ENCODE data around the gene CIRBP.

The CIRBP gene

DNA sequence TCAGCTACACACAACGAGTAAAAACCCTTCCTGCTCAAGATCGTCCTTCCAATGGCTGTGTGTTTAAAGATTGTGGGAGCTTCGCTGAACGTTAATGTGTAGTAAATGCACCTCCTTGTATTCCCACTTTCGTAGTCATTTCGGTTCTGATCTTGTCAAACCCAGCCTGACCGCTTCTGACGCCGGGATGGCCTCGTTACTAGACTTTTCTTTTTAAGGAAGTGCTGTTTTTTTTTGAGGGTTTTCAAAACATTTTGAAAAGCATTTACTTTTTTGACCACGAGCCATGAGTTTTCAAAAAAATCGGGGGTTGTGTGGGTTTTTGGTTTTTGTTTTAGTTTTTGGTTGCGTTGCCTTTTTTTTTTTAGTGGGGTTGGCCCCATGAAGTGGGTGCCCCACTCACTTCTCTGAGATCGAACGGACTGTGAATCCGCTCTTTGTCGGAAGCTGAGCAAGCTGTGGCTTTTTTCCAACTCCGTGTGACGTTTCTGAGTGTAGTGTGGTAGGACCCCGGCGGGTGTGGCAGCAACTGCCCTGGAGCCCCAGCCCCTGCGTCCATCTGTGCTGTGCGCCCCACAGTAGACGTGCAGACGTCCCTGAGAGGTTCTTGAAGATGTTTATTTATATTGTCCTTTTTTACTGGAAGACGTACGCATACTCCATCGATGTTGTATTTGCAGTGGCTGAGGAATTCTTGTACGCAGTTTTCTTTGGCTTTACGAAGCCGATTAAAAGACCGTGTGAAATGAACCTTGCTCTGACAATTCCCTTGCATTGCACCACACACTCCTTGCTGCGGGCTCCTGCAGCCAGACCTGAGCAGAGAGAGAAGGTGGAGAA lies 3.5 kb downstream of the CIRBP start:
- H2BK15ac ChIP-seq (replicated peaks; ENCODE audit: low read depth), result no peak overlapping the region
- no peaks in the 10 kb centered on the region for H3K4me1 ChIP-seq (ENCODE audit: control insufficient read depth, low read depth, low read length)
- H2BK5ac ChIP-seq (ENCODE audit: low read length), result no peak overlapping the region
- peaks cover 18% of the 10 kb centered on the region for H3K79me1 ChIP-seq (ENCODE audit: low read length)
- H3K9ac ChIP-seq (ENCODE audit: low read length), result peak overlapping the region; percentile 49
- no peak for DNase-seq
- H2BK120ac ChIP-seq (ENCODE audit: low read depth, low read length), result no peak overlapping the region
- H3K4me3 ChIP-seq (ENCODE audit: low read length), result no peak overlapping the region
- H3K4ac ChIP-seq (ENCODE audit: low read depth, low read length), result no peak overlapping the region
- no peak overlapping the region for H3K27ac ChIP-seq (ENCODE audit: low read depth, low read length)
- H3K79me2 ChIP-seq (ENCODE audit: control insufficient read depth, insufficient read depth, low read length), result peaks cover 43% of the 10 kb centered on the region
- no peak overlapping the region for H4K5ac ChIP-seq (ENCODE audit: low read length)
- no peak overlapping the region for H3K18ac ChIP-seq (ENCODE audit: low read length)
- no peak overlapping the region for H3K56ac ChIP-seq (ENCODE audit: low read length)
- no peak overlapping the region for H3K4me2 ChIP-seq (ENCODE audit: low read length)
- H4K8ac ChIP-seq (ENCODE audit: low read depth, low read length), result no peak overlapping the region
- no peak overlapping the region for H3K23ac ChIP-seq (ENCODE audit: low read length)
- H3K36me3 ChIP-seq (ENCODE audit: control insufficient read depth, insufficient read depth, low read length), result peaks cover 10% of the 10 kb centered on the region
- H2AK5ac ChIP-seq (ENCODE audit: low read length), result no peak overlapping the region
- no CpG with 5 or more reads among the region's 33 CpGs for WGBS (ENCODE audit: extremely low coverage, insufficient coverage, low lambda C conversion rate)
- no peaks in the 10 kb centered on the region for H3K27me3 ChIP-seq (ENCODE audit: insufficient read depth, low read length, poor library complexity)

GRCh38 chr19:1273263-1274041 lies 4.3 kb downstream of the CIRBP start:
- Histone ChIP-seq H3K27ac (ENCODE audit: low read depth, low read length) (no peak overlapping the region), H3K4me3 (ENCODE audit: low read length) (no peak overlapping the region), H3K9ac (ENCODE audit: low read length) (peak overlapping the region; percentile 17), H2BK120ac (ENCODE audit: low read depth, low read length) (no peak overlapping the region), H2BK5ac (ENCODE audit: low read length) (no peak overlapping the region), H3K23ac (ENCODE audit: low read length) (no peak overlapping the region), H3K79me1 (ENCODE audit: low read length) (peaks cover 18% of the 10 kb centered on the region), H3K18ac (ENCODE audit: low read length) (no peak overlapping the region), H3K56ac (ENCODE audit: low read length) (no peak overlapping the region), H2AK5ac (ENCODE audit: low read length) (no peak overlapping the region), H2BK15ac (replicated peaks; ENCODE audit: low read depth) (no peak overlapping the region), H4K8ac (ENCODE audit: low read depth, low read length) (no peak overlapping the region), H3K36me3 (ENCODE audit: control insufficient read depth, insufficient read depth, low read length) (peaks cover 10% of the 10 kb centered on the region), H3K79me2 (ENCODE audit: control insufficient read depth, insufficient read depth, low read length) (peaks cover 43% of the 10 kb centered on the region), H3K4me1 (ENCODE audit: control insufficient read depth, low read depth, low read length) (no peaks in the 10 kb centered on the region), H3K27me3 (ENCODE audit: insufficient read depth, low read length, poor library complexity) (no peaks in the 10 kb centered on the region), H4K5ac (ENCODE audit: low read length) (no peak overlapping the region), H3K4me2 (ENCODE audit: low read length) (no peak overlapping the region), H3K4ac (ENCODE audit: low read depth, low read length) (no peak overlapping the region)
- no peak for DNase-seq
- WGBS (ENCODE audit: extremely low coverage, insufficient coverage, low lambda C conversion rate), result no CpG with 5 or more reads among the region's 25 CpGs

DNA sequence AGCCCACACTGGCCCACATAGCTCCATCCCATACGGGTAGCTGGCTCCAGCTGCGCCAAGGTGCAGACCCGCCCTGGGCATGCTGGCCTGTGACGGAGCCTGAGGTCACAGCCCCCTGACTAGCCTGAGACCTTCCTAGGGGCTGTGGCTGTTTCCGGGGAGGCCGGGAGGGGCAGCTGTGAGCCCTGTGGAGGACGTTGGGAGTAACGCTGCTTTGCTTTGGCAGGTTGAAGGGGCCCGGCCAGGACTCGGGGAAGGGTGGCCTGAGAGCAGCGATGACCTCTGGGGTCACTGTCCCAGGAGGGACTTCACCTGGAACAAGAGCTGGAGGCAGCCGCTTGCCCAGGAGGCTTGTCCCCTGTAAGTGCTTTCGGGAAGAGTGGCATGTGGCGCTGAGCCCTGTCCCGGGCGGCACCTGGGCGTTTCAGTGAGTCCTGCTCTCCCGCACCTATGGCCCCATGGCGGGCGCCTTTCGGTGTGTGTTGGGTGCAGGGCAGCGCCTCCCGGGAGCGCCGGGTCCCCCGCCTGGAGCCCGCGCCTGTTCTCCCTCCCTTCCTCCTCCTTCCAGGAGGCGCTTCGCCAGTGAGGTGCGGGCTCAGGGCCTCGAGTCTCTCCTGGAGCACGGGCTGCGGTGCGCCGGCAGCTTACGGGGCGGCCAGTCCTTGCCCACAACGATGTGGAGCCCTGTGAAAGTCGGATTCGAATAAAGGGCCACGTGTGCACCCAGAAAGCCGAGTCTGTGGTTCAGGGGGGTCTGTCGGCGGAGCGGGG lies 5.1 kb downstream of the CIRBP start:
- Histone ChIP-seq H3K4me2 (ENCODE audit: low read length) (peak overlapping the region; percentile 55), H2AK5ac (ENCODE audit: low read length) (no peak overlapping the region), H4K5ac (ENCODE audit: low read length) (no peak overlapping the region), H3K36me3 (ENCODE audit: control insufficient read depth, insufficient read depth, low read length) (peaks cover 14% of the 10 kb centered on the region), H3K23ac (ENCODE audit: low read length) (no peak overlapping the region), H4K8ac (ENCODE audit: low read depth, low read length) (no peak overlapping the region), H3K4me1 (ENCODE audit: control insufficient read depth, low read depth, low read length) (no peaks in the 10 kb centered on the region), H2BK120ac (ENCODE audit: low read depth, low read length) (no peak overlapping the region), H2BK15ac (replicated peaks; ENCODE audit: low read depth) (no peak overlapping the region), H3K18ac (ENCODE audit: low read length) (no peak overlapping the region), H3K4ac (ENCODE audit: low read depth, low read length) (no peak overlapping the region), H3K79me1 (ENCODE audit: low read length) (peaks cover 18% of the 10 kb centered on the region), H3K9ac (ENCODE audit: low read length) (peak overlapping the region; percentile 73), H3K4me3 (ENCODE audit: low read length) (no peak overlapping the region), H2BK5ac (ENCODE audit: low read length) (no peak overlapping the region), H3K79me2 (ENCODE audit: control insufficient read depth, insufficient read depth, low read length) (peaks cover 43% of the 10 kb centered on the region), H3K56ac (ENCODE audit: low read length) (peak overlapping the region; percentile 93), H3K27me3 (ENCODE audit: insufficient read depth, low read length, poor library complexity) (no peaks in the 10 kb centered on the region), H3K27ac (ENCODE audit: low read depth, low read length) (peak overlapping the region; percentile 80)
- no CpG with 5 or more reads among the region's 46 CpGs for WGBS (ENCODE audit: extremely low coverage, insufficient coverage, low lambda C conversion rate)
- DNase-seq, result no peak

- no peak overlapping the region for H2BK5ac ChIP-seq (ENCODE audit: low read length)
- H3K36me3 ChIP-seq (ENCODE audit: control insufficient read depth, insufficient read depth, low read length), result peaks cover 14% of the 10 kb centered on the region
Observed at GRCh38 chr19:1274852-1275259, 5.7 kb downstream of the CIRBP start.

GRCh38 chr19:1275260-1275975 lies 6.3 kb downstream of the CIRBP start, which contains the start of gene FAM174C:
Gene FAM174C, plus strand, starts transcription at chr19:1275530. Its CDS starts 20 bp downstream, at chr19:1275550.
- Histone ChIP-seq H2BK5ac (ENCODE audit: low read length) (peak within 1 kb of the TSS; percentile 93), H3K79me2 (ENCODE audit: control insufficient read depth, insufficient read depth, low read length) (peaks cover 35% of the 10 kb centered on the region), H2BK15ac (replicated peaks; ENCODE audit: low read depth) (no peak within 1 kb of the TSS), H3K9ac (ENCODE audit: low read length) (peak within 1 kb of the TSS; percentile 98), H4K8ac (ENCODE audit: low read depth, low read length) (no peak within 1 kb of the TSS), H2BK120ac (ENCODE audit: low read depth, low read length) (no peak within 1 kb of the TSS), H3K23ac (ENCODE audit: low read length) (peak within 1 kb of the TSS; percentile 100), H4K5ac (ENCODE audit: low read length) (no peak within 1 kb of the TSS), H3K79me1 (ENCODE audit: low read length) (peaks cover 16% of the 10 kb centered on the region), H3K4me2 (ENCODE audit: low read length) (peak within 1 kb of the TSS; percentile 98), H3K27ac (ENCODE audit: low read depth, low read length) (peak within 1 kb of the TSS; percentile 98), H2AK5ac (ENCODE audit: low read length) (no peak within 1 kb of the TSS), H3K36me3 (ENCODE audit: control insufficient read depth, insufficient read depth, low read length) (peaks cover 14% of the 10 kb centered on the region), H3K4ac (ENCODE audit: low read depth, low read length) (peak within 1 kb of the TSS; percentile 40), H3K27me3 (ENCODE audit: insufficient read depth, low read length, poor library complexity) (no peaks in the 10 kb centered on the region), H3K18ac (ENCODE audit: low read length) (peak within 1 kb of the TSS; percentile 86), H3K4me3 (ENCODE audit: low read length) (peak within 1 kb of the TSS; percentile 77), H3K56ac (ENCODE audit: low read length) (peak within 1 kb of the TSS; percentile 99), H3K4me1 (ENCODE audit: control insufficient read depth, low read depth, low read length) (no peaks in the 10 kb centered on the region)
- peak; percentile 99 for DNase-seq
- no CpG with 5 or more reads among the region's 98 CpGs for WGBS (ENCODE audit: extremely low coverage, insufficient coverage, low lambda C conversion rate)

More at GRCh38 chr19:1274852-1275259, 5.7 kb downstream of the CIRBP start:
- Histone ChIP-seq H3K56ac (ENCODE audit: low read length) (peak overlapping the region; percentile 93), H3K27me3 (ENCODE audit: insufficient read depth, low read length, poor library complexity) (no peaks in the 10 kb centered on the region), H3K9ac (ENCODE audit: low read length) (peak overlapping the region; percentile 73), H3K27ac (ENCODE audit: low read depth, low read length) (peak overlapping the region; percentile 80), H3K23ac (ENCODE audit: low read length) (peak overlapping the region; percentile 50), H4K8ac (ENCODE audit: low read depth, low read length) (no peak overlapping the region), H3K79me1 (ENCODE audit: low read length) (peaks cover 18% of the 10 kb centered on the region), H3K4me1 (ENCODE audit: control insufficient read depth, low read depth, low read length) (no peaks in the 10 kb centered on the region), H2BK15ac (replicated peaks; ENCODE audit: low read depth) (no peak overlapping the region), H3K4ac (ENCODE audit: low read depth, low read length) (no peak overlapping the region), H4K5ac (ENCODE audit: low read length) (no peak overlapping the region), H2BK120ac (ENCODE audit: low read depth, low read length) (no peak overlapping the region), H3K4me3 (ENCODE audit: low read length) (peak overlapping the region; percentile 32), H3K79me2 (ENCODE audit: control insufficient read depth, insufficient read depth, low read length) (peaks cover 40% of the 10 kb centered on the region), H3K4me2 (ENCODE audit: low read length) (peak overlapping the region; percentile 55), H2AK5ac (ENCODE audit: low read length) (no peak overlapping the region), H3K18ac (ENCODE audit: low read length) (no peak overlapping the region)
- DNase-seq, result no peak
- WGBS (ENCODE audit: extremely low coverage, insufficient coverage, low lambda C conversion rate), result no CpG with 5 or more reads among the region's 44 CpGs
